ENCODE measurements around the gene PRLHR.
"Not testable (repeated sequence)": the region's sequence is repeated elsewhere in the genome, so short reads cannot be mapped to it uniquely, and the experiment has no call there.

Gene PRLHR

GRCh38 chr10:118624747-118625146 lies 29.3 kb upstream of the PRLHR start:
- Histone ChIP-seq H3K27me3 (ENCODE audit: control insufficient read depth, low read length) (no peaks in the 10 kb centered on the region; the same call in none of the 2 replicates), H3K36me3 (ENCODE audit: control insufficient read depth, low read length) (no peaks in the 10 kb centered on the region), H3K9me2 (replicated peaks; ENCODE audit: control insufficient read depth, low read length) (no peaks in the 10 kb centered on the region), H4K20me1 (ENCODE audit: control insufficient read depth, insufficient read depth, low read depth, low read length) (no peaks in the 10 kb centered on the region), H3K79me2 (ENCODE audit: control insufficient read depth, low read length) (no peaks in the 10 kb centered on the region), H3K4me2 (ENCODE audit: low read length) (no peak overlapping the region), H3K4me1 (ENCODE audit: control insufficient read depth, low read length) (no peaks in the 10 kb centered on the region), H3F3A (ENCODE audit: control insufficient read depth, insufficient read depth) (no peaks in the 10 kb centered on the region), H3K4me3 (ENCODE audit: low read length) (no peak overlapping the region), H3K27ac (ENCODE audit: low read depth, low read length) (no peak overlapping the region), H3K9me3 (ENCODE audit: control insufficient read depth, insufficient read depth, low read length) (no peaks in the 10 kb centered on the region)
- no peak for TF ChIP-seq EZH2phosphoT487 (IDR thresholded peaks at IDR 0.05; ENCODE audit: borderline replicate concordance, low read length)
- TF ChIP-seq, protein P1, sequence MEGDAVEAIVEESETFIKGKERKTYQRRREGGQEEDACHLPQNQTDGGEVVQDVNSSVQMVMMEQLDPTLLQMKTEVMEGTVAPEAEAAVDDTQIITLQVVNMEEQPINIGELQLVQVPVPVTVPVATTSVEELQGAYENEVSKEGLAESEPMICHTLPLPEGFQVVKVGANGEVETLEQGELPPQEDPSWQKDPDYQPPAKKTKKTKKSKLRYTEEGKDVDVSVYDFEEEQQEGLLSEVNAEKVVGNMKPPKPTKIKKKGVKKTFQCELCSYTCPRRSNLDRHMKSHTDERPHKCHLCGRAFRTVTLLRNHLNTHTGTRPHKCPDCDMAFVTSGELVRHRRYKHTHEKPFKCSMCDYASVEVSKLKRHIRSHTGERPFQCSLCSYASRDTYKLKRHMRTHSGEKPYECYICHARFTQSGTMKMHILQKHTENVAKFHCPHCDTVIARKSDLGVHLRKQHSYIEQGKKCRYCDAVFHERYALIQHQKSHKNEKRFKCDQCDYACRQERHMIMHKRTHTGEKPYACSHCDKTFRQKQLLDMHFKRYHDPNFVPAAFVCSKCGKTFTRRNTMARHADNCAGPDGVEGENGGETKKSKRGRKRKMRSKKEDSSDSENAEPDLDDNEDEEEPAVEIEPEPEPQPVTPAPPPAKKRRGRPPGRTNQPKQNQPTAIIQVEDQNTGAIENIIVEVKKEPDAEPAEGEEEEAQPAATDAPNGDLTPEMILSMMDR (IDR thresholded peaks at IDR 0.05; ENCODE audit: low read depth, low read length, poor library complexity, severe bottlenecking) = no peak

- no peaks in the 10 kb centered on the region for H3K36me3 ChIP-seq (ENCODE audit: control insufficient read depth, low read length)
- no peak overlapping the region for H3K4me2 ChIP-seq (ENCODE audit: low read length)
- no peaks in the 10 kb centered on the region for H3F3A ChIP-seq (ENCODE audit: control insufficient read depth, insufficient read depth)
- H3K4me1 ChIP-seq (ENCODE audit: control insufficient read depth, low read length) = no peaks in the 10 kb centered on the region
- no peaks in the 10 kb centered on the region; the same call in 1 of the 2 replicates for H3K27me3 ChIP-seq (ENCODE audit: control insufficient read depth, low read length)
- no peak overlapping the region for H3K27ac ChIP-seq (ENCODE audit: low read depth, low read length)
- no peaks in the 10 kb centered on the region for H3K9me3 ChIP-seq (ENCODE audit: control insufficient read depth, insufficient read depth, low read length)
- H3K9me2 ChIP-seq (replicated peaks; ENCODE audit: control insufficient read depth, low read length) = no peaks in the 10 kb centered on the region
- no peak overlapping the region for H3K4me3 ChIP-seq (ENCODE audit: low read length)
- TF ChIP-seq EZH2phosphoT487 (IDR thresholded peaks at IDR 0.05; ENCODE audit: borderline replicate concordance, low read length) = no peak
- TF ChIP-seq, protein P1 (IDR thresholded peaks at IDR 0.05; ENCODE audit: low read depth, low read length, poor library complexity, severe bottlenecking) = no peak
- H4K20me1 ChIP-seq (ENCODE audit: control insufficient read depth, insufficient read depth, low read depth, low read length) = no peaks in the 10 kb centered on the region
- no peaks in the 10 kb centered on the region for H3K79me2 ChIP-seq (ENCODE audit: control insufficient read depth, low read length)
These were observed 26.0 kb upstream of the PRLHR start for GRCh38 chr10:118621304-118621942.

GRCh38 chr10:118613863-118614262 lies 18.4 kb upstream of the PRLHR start:
- not testable (repeated sequence) for H3K9me2 ChIP-seq (replicated peaks; ENCODE audit: control insufficient read depth, low read length); H3K79me2 ChIP-seq (ENCODE audit: control insufficient read depth, low read length); H4K20me1 ChIP-seq (ENCODE audit: control insufficient read depth, insufficient read depth, low read depth, low read length); H3K36me3 ChIP-seq (ENCODE audit: control insufficient read depth, low read length); H3K4me3 ChIP-seq (ENCODE audit: low read length); H3F3A ChIP-seq (ENCODE audit: control insufficient read depth, insufficient read depth); H3K27me3 ChIP-seq (ENCODE audit: control insufficient read depth, low read length); H3K27ac ChIP-seq (ENCODE audit: low read depth, low read length); H3K4me1 ChIP-seq (ENCODE audit: control insufficient read depth, low read length); H3K4me2 ChIP-seq (ENCODE audit: low read length); H3K9me3 ChIP-seq (ENCODE audit: control insufficient read depth, insufficient read depth, low read length)

DNA sequence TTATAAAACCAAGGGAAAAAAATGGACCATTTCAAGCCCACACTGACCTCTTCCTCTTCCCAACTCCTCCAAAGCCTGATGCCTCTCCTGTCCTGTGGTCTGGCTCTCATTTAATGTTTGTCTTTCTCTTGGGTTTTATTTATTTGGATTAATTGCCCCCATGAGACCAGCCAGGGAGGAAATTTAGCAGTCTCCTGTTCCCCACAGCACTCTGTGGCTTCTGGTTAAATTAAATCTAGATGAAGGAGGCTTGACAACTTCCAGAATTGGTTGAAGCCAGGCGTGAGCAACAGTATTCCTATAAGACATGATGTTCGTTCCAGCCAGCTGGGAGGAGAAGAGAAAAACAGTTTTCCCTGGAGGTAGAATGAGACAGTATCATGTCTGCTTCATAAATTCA lies 15.1 kb upstream of the PRLHR start:
- no peaks in the 10 kb centered on the region for H4K20me1 ChIP-seq (ENCODE audit: control insufficient read depth, insufficient read depth, low read depth, low read length)
- H3F3A ChIP-seq (ENCODE audit: control insufficient read depth, insufficient read depth) = no peaks in the 10 kb centered on the region
- H3K4me3 ChIP-seq (ENCODE audit: low read length) = no peak overlapping the region
- no peak for TF ChIP-seq EZH2phosphoT487 (IDR thresholded peaks at IDR 0.05; ENCODE audit: borderline replicate concordance, low read length)
- TF ChIP-seq, protein P1 (IDR thresholded peaks at IDR 0.05; ENCODE audit: low read depth, low read length, poor library complexity, severe bottlenecking) = no peak
- peaks cover 14% of the 10 kb centered on the region for H3K9me3 ChIP-seq (ENCODE audit: control insufficient read depth, insufficient read depth, low read length)
- no peaks in the 10 kb centered on the region for H3K9me2 ChIP-seq (replicated peaks; ENCODE audit: control insufficient read depth, low read length)
- no peaks in the 10 kb centered on the region for H3K36me3 ChIP-seq (ENCODE audit: control insufficient read depth, low read length)
- no peak overlapping the region for H3K27ac ChIP-seq (ENCODE audit: low read depth, low read length)
- H3K27me3 ChIP-seq (ENCODE audit: control insufficient read depth, low read length) = no peaks in the 10 kb centered on the region
- no peaks in the 10 kb centered on the region for H3K4me1 ChIP-seq (ENCODE audit: control insufficient read depth, low read length)
- H3K4me2 ChIP-seq (ENCODE audit: low read length) = no peak overlapping the region
- H3K79me2 ChIP-seq (ENCODE audit: control insufficient read depth, low read length) = no peaks in the 10 kb centered on the region

Data from DOHH2 (cell line).